T47D (cell line): ENCODE data around the gene DEPDC7.

Source experiments
- DNase-seq, 2 experiments: peaks; one replicate each; pipeline versions ENCODE4 v3.0.0 to v3.0.0-alpha.2; 2011 to 2012; ENCODE audit warnings: low read depth in 1 of 2, low spot score in 1 of 2
- JUND ChIP-seq: IDR thresholded peaks from 2 replicates; pipeline ENCODE4 v1.6.1; 2012; ENCODE audit warnings: low read depth
- in situ Hi-C: cut with HindIII; loops from 2 replicates; pipeline ENCODE4 v1.10.0; 2016; ENCODE audit warnings: low sequenced_read_pairs, low pct_unique_long_range_greater_than_20kb

The DEPDC7 gene

DNA sequence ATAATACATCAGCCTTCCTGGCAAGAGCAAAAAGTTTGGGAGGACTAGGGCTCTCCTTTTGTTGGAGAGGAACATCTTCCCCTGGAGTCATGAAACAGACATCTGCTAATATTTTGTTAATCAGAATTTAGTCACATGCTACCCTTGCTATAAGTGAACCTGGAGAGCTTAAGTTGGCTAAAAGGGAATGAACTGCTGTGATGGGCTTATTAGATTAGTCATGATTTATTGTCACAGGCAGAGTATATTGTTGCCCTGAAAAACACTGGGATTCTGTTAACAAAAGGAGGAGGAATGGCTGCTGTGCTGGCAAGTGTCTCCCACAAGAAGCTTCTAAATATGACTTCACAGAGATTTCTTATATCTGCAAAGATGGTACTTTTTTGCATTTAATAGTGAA is 39.7 kb downstream of the DEPDC7 start:
- no peak for DNase-seq
- in situ Hi-C loops = no loop called here
- TF ChIP-seq JUND = no peak

GRCh38 chr11:33057284-33057683 is 41.6 kb downstream of the DEPDC7 start:
- in situ Hi-C loops = no loop called here
- no peak for TF ChIP-seq JUND
- no peak for DNase-seq

DNA sequence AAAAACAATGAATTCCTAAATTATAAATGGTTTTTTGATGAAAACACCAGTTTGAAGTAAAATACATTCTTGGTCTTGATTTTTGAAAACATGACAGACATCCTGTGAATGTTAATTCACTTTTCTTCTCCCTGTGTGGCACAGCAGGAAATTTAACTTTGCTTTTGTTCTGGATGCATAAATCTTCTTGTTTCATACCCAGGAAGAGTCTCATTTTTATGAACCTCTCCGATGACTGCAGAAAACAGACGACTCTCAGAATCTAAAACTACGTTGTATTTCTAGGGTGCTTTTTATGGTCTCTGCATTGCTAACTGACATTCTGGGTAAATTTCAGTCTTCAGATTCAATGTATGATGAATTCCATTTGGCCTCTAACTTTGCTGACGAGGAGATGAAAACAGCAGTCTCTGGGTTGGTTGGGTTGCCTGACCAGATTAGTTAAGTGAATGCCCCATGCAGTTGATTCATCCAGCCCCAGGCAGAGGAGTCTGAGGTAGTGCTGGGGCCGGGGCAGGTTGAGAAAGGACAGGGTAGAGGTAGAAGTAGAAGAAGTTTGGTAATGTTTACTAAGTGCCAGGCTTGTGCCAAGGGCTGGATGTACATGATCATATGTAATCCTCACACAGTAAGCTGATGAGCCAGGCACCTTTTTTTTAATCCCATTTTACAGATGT is 43.8 kb downstream of the DEPDC7 start:
- in situ Hi-C loops = no loop called here
- no peak for TF ChIP-seq JUND
- no peak for DNase-seq

- no peak for TF ChIP-seq JUND
- in situ Hi-C loops = no loop called here
- DNase-seq = no peak
These were observed 44.6 kb downstream of the DEPDC7 start for GRCh38 chr11:33060271-33060670.

- no peak for DNase-seq
- in situ Hi-C loops = no loop called here
- no peak for TF ChIP-seq JUND
These were observed 46.5 kb downstream of the DEPDC7 start for GRCh38 chr11:33062137-33062536.

GRCh38 chr11:33063326-33063881 is 47.7 kb downstream of the DEPDC7 start:
- no peak for TF ChIP-seq JUND

DNA sequence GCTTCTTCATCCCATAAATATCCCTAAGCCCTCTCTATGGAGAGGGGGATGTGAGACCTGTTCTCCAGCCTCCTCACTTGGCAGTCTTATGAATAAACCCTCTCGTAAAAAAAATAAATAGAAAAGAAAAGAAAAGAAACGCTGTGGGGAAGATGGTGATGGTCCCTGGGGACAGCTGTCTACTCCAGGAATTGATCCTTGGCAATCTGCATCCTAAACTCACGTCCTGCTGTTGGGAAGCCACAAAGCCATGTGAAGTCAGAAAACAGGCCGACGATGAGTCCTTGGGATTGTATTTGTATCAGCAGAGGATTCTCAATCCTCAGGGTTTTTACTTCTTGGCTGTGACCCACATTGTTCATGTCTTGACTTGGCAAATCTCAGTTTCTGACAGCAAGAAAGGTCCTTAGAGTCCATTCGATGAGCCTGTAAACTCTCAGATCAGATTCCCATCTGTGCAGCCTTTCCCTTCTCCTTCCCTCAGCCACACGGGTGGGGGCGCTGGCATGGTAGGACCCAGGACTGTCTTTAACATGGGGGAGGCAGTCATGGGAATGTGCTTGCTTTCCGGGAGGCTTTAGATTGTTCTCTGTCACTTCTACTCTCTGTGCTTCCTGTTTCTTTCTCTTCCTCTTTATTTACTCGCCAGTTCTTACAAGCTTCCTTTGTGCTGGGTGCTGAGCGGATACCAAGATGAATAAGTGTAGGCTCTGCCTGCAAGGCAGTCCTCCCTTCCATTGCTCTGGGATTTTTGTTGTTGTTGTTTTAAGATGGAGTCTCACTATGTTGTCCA is 48.6 kb downstream of the DEPDC7 start:
- no peak for DNase-seq
- in situ Hi-C loops = no loop called here
- TF ChIP-seq JUND = no peak

More at GRCh38 chr11:33063326-33063881, 47.7 kb downstream of the DEPDC7 start:
- no peak for DNase-seq
- in situ Hi-C loops = no loop called here

GRCh38 chr11:33064866-33065265 is 49.2 kb downstream of the DEPDC7 start:
- DNase-seq = no peak
- in situ Hi-C loops = no loop called here
- TF ChIP-seq JUND = no peak

DNA sequence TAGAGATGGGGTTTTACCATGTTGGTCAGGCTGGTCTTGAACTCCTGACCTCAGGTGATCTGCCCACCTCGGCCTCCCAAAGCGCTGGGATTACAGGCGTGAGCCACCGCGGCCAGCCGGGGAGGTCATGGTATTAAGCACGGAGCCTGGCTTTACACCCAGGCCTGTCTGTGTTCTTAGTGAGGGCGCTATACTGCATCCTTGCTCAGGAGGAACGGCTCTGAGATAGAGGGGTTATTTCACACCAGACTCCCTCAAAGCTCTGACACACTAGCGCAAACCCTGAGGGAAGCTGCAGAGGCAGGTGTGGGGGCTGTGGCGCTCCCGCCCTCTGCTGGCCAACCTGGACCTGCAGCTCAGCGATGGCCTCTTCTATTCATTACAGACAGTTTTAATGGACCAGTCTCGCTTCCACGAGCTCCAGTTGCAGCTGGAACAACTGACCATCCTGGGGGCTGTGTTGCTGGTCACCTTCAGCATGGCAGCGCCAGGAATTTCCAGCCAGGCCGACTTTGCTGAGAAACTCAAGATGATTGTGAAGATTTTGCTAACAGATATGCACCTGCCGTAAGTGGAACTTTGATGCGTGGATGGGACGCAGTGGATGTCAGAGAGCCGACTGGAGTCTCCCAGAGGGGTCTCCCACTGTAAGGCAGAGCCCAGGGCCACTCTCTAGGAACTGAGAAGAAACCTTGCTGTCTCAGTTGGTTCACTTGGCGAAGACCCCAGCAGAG is 49.9 kb downstream of the DEPDC7 start:
- DNase-seq = peak; percentile 52 to 80
- TF ChIP-seq JUND = no peak
- in situ Hi-C loops = no loop called here

DNA sequence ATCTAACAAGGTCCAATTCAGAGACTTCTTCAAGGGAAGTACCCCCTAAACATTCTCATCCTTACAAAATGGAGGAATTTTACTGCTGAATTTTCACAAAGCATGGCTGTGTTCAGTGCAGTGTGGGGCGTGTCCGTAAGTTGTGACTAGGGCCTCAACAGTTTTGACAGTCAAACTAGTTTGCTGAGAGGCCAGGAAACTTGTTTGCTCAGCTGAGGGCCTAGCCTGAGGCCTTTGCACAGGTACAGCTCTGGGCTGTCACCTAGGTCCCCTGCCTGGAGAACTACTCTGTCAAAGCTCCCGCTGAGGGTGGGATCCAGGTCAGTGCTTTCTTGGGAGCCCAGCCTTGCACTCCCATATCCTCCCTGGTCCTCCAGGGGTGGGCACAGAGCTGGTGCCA is 51.6 kb downstream of the DEPDC7 start:
- in situ Hi-C loops = no loop called here

DNA sequence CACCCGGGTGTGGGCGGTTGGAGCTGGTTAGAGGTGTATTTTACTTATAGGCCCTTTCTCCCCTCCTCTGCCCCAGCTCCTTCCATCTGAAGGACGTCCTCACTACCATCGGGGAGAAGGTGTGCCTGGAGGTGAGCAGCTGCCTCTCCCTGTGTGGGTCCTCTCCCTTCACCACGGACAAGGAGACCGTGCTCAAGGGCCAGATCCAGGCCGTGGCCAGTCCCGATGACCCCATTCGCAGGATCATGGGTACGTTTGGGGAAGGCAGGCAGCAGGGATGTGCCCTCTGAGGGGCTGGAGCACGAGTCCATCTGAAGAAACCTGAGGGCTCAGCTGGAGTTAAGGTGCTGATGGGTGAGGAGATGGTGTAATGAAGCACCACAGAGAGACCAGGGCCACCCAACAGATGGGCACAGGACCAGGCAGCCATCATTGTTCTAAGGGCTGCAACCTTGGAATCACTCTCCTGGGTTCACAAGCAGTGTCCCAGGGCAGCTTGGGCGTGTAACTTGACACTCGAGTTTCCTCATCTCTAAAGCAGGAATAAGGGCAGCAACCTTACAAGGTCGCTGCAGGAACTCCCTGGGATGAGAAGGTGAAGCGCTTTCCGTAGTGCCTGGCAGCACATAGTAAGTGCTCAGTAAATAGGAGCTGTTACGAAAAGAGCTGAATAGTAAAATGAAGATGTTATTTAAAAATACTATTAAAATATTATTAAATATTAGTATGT is 53.1 kb downstream of the DEPDC7 start:
- in situ Hi-C loops = no loop called here
- no peak for DNase-seq
- TF ChIP-seq JUND = no peak

More for the DNA sequence above, 51.6 kb downstream of the DEPDC7 start:
- peak in 1 of 2 experiments; percentile 63 for DNase-seq
- no peak for TF ChIP-seq JUND

DNA sequence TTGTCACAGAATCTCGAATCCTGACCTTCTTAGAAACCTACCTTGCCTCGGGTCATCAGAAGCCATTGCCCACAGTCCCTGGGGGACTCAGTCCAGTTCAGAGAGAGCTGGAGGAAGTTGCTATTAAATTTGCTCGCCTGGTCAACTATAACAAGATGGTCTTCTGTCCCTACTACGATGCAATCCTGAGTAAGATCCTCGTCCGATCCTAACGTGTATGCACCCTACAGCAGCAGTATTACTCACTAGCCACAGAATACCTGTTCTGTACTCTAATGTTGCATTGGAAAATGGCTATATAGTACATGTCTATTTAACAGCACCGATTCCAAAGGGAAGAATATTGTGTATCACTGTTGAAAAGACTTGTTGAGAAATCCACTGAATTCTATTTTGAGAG is 56.8 kb downstream of the DEPDC7 start:
- DNase-seq = no peak
- in situ Hi-C loops = no loop called here
- TF ChIP-seq JUND = no peak
